ENCODE measurements around the gene SDHA.

The SDHA gene

DNA sequence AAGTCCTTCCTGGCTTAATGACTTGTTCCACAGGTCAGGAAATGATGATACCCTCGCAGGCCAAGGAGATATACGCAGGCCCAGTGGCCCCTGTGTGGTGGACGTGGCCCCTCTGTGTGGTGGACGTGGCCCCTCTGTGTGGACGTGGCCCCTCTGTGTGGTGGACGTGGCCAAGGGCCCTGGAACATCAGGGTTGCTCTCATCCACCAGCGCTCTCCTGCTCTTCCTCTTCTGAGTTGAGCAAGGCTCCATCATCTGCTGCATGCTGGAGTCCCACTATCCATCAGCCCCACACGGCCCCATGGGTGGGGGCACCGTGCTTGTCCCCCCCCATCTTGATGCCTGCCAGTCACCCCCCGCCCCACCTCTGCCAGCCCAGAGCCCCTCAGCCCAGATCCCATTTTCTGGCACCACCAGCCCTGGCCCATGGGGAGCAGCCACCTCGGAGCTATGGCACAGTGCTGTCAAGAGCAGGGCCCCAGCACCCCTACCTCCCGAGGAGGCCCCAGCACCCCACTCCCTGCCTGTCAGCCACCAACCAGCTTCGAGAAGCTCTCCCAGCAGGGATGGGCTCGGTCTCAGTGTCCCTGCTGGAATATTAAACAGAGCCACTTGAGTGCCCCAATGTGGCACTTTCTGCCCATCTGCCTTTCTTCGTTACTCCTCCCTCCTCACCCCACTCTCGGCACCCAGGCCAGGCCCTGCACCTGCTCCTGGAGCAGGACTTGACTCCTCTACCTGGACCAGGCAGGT, 18.7 kb upstream of the SDHA start:
- no peak overlapping the region for H3K27ac ChIP-seq
- TF ChIP-seq CTCF (IDR thresholded peaks at IDR 0.05) (no peak), ZFX (IDR thresholded peaks at IDR 0.05; ENCODE audit: borderline replicate concordance) (no peak)

- TF ChIP-seq ZFX (IDR thresholded peaks at IDR 0.05; ENCODE audit: borderline replicate concordance): no peak
- TF ChIP-seq CTCF (IDR thresholded peaks at IDR 0.05): no peak
- H3K27ac ChIP-seq: no peak overlapping the region
Observed at GRCh38 chr5:199950-200645, 18.0 kb upstream of the SDHA start.

- no peak overlapping the region for H3K27ac ChIP-seq
Observed at GRCh38 chr5:200985-201384, 17.1 kb upstream of the SDHA start.

GRCh38 chr5:201672-202071, 16.4 kb upstream of the SDHA start:
- TF ChIP-seq CTCF (IDR thresholded peaks at IDR 0.05) (no peak), ZFX (IDR thresholded peaks at IDR 0.05; ENCODE audit: borderline replicate concordance) (no peak)
- H3K27ac ChIP-seq: no peak overlapping the region

More at GRCh38 chr5:200985-201384, 17.1 kb upstream of the SDHA start:
- no peak for TF ChIP-seq CTCF (IDR thresholded peaks at IDR 0.05)
- TF ChIP-seq ZFX (IDR thresholded peaks at IDR 0.05; ENCODE audit: borderline replicate concordance): no peak

GRCh38 chr5:203246-203930, 14.7 kb upstream of the SDHA start:
- TF ChIP-seq ZFX (IDR thresholded peaks at IDR 0.05; ENCODE audit: borderline replicate concordance) (no peak), CTCF (IDR thresholded peaks at IDR 0.05) (no peak)
- H3K27ac ChIP-seq: no peak overlapping the region

GRCh38 chr5:204001-204400, 14.1 kb upstream of the SDHA start:
- TF ChIP-seq CTCF (IDR thresholded peaks at IDR 0.05): no peak
- no peak for TF ChIP-seq ZFX (IDR thresholded peaks at IDR 0.05; ENCODE audit: borderline replicate concordance)
- H3K27ac ChIP-seq: no peak overlapping the region

Data from 22Rv1 (cell line).